ENCODE measurements around the gene EFHB.
"Not testable (repeated sequence)": the region's sequence is repeated elsewhere in the genome, so short reads cannot be mapped to it uniquely, and the experiment has no call there.

The EFHB gene

DNA sequence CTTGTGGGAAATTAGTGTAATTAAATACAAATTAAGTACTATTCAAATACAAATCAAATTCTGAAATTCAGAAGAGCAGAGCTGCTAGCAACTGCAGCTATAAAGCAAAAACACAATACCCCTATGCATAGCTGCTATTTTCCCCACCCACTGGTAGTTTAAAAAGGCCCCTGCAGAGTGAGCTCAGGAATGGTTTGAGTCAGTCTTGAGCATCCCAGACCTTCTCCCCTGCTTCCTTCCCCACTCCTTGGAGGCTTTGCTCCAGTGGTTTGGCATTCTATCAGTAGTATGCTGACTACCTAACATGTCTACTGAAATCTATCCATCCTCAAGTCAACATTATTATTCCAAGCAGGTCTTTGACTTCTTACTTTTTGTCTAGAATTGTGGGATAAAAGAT, 53.0 kb downstream of the EFHB start:
- in situ Hi-C loops (cut with MboI; ENCODE audit: low sequenced_read_pairs, unreplicated experiment), result no loop called here
- no peak for DNase-seq (ENCODE audit: low spot score)
- no peak for TF ChIP-seq CTCF (IDR thresholded peaks at IDR 0.05; ENCODE audit: borderline replicate concordance, control extremely low read depth, extremely low read depth, insufficient read depth, missing control alignments)

- in situ Hi-C loops (cut with MboI; ENCODE audit: low sequenced_read_pairs, unreplicated experiment), result no loop called here
- DNase-seq (ENCODE audit: low spot score), result no peak
- no peak for TF ChIP-seq CTCF (IDR thresholded peaks at IDR 0.05; ENCODE audit: borderline replicate concordance, control extremely low read depth, extremely low read depth, insufficient read depth, missing control alignments)
These were observed 56.4 kb downstream of the EFHB start for GRCh38 chr3:19877656-19878055.

- in situ Hi-C loops (cut with MboI; ENCODE audit: low sequenced_read_pairs, unreplicated experiment), result loop anchor here (10.0 to 25.0 kb wide), 3 partner anchors 522 to 805 kb away; no protein-coding TSS in a partner anchor
- peak; percentile 63 for DNase-seq (ENCODE audit: low spot score)
- TF ChIP-seq CTCF (IDR thresholded peaks at IDR 0.05; ENCODE audit: borderline replicate concordance, control extremely low read depth, extremely low read depth, insufficient read depth, missing control alignments), result peak; percentile 68
These were observed 67.2 kb downstream of the EFHB start for GRCh38 chr3:19866751-19867347.

DNA sequence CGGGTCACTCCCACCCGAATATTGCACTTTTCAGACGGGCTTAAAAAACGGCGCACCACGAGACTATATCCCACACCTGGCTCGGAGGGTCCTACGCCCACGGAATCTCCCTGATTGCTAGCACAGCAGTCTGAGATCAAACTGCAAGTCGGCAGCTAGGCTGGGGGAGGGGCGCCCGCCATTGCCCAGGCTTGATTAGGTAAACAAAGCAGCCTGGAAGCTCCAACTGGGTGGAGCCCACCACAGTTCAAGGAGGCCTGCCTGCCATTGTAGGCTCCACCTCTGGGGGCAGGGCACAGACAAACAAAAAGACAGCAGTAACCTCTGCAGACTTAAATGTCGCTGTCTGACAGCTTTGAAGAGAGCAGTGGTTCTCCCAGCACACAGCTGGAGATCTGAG, 78.7 kb downstream of the EFHB start:
- DNase-seq (ENCODE audit: low spot score), result not testable (repeated sequence)
- in situ Hi-C loops (cut with MboI; ENCODE audit: low sequenced_read_pairs, unreplicated experiment), result loop anchor here (25.0 kb wide), 2 partner anchors 643 to 793 kb away; no protein-coding TSS in a partner anchor

- DNase-seq (ENCODE audit: low spot score); in situ Hi-C loops (cut with MboI; ENCODE audit: low sequenced_read_pairs, unreplicated experiment): not testable (repeated sequence)
These were observed 87.4 kb downstream of the EFHB start for GRCh38 chr3:19846609-19847008.

Measured in GM13976 (cell line).